ENCODE measurements around the gene MLX.
A peak's percentile ranks its signal among the peaks of the same experiment; 100 is the strongest.
"Not testable (repeated sequence)": the region's sequence is repeated elsewhere in the genome, so short reads cannot be mapped to it uniquely, and the experiment has no call there.

Gene MLX

GRCh38 chr17:42581744-42582270 lies 14.9 kb downstream of the MLX start:
- DNase-seq, result no peak

- DNase-seq, result no peak
Measured at GRCh38 chr17:42584880-42585279, 18.0 kb downstream of the MLX start.

GRCh38 chr17:42585353-42585752 lies 18.5 kb downstream of the MLX start:
- DNase-seq, result no peak

- DNase-seq, result no peak
Measured at GRCh38 chr17:42586514-42587230, 19.8 kb downstream of the MLX start.

GRCh38 chr17:42590886-42591285 lies 24.0 kb downstream of the MLX start:
- DNase-seq, result no peak

- DNase-seq, result no peak
Measured at GRCh38 chr17:42591411-42591810, 24.5 kb downstream of the MLX start.

- DNase-seq, result no peak
Measured at GRCh38 chr17:42596386-42596785, 29.5 kb downstream of the MLX start.

GRCh38 chr17:42598905-42599304 lies 32.0 kb downstream of the MLX start:
- no peak for DNase-seq

- no peak for DNase-seq
Measured at GRCh38 chr17:42603318-42603717, 36.4 kb downstream of the MLX start.

GRCh38 chr17:42607769-42608168 lies 40.9 kb downstream of the MLX start:
- no peak for DNase-seq

- DNase-seq, result no peak
Measured at GRCh38 chr17:42608305-42609181, 41.6 kb downstream of the MLX start.

- DNase-seq, result peak; percentile 99
Measured at GRCh38 chr17:42609182-42609813, 42.4 kb downstream of the MLX start, which contains the start of the genes RETREG3 and TUBG1. TSS of gene RETREG3 (minus strand) at chr17:42609374. CDS start at chr17:42609324, 50 bp downstream. TSS of gene TUBG1 (plus strand) at chr17:42609683. CDS start at chr17:42609738, 55 bp downstream.

- DNase-seq, result not testable (repeated sequence)
Measured at GRCh38 chr17:42609814-42610801, 43.2 kb downstream of the MLX start.

GRCh38 chr17:42612013-42612412 lies 45.1 kb downstream of the MLX start:
- DNase-seq, result no peak

GRCh38 chr17:42613699-42614295 lies 46.9 kb downstream of the MLX start:
- no peak for DNase-seq

GRCh38 chr17:42617956-42618431 lies 51.1 kb downstream of the MLX start:
- no peak for DNase-seq

GRCh38 chr17:42618442-42619150 lies 51.7 kb downstream of the MLX start:
- DNase-seq, result no peak

- DNase-seq, result not testable (repeated sequence)
Measured at GRCh38 chr17:42621987-42622386, 55.1 kb downstream of the MLX start.

All from stimulated activated naive CD4-positive, alpha-beta T cell treated with Interleukin-2 at 50 U/mL for 16 hours (primary cell).